Activated T-helper 1 cell treated with anti-CD3 and anti-CD28 coated beads, Interleukin-12 subunit alpha, Interleukin-12 subunit beta, Interleukin-2, Interleukin-4 antibody, amounts not matched to agents 30 ng/mL and 10 ng/mL and 1 ng/mL, durations not matched to agents 14 hours and 24 hours and 36 hours (primary cell): ENCODE results near the gene LYL1. TPM values are rescaled to one million over a fixed set of nuclear protein-coding genes. Genes with fewer than 3 reads are reported as not detected.

Experiments
- DNase-seq: peaks from one replicate; pipeline ENCODE4 v3.0.0; 2021; ENCODE audit warnings: low spot score
- H3K27ac Mint-ChIP-seq: one replicate; pipeline ENCODE4 v1.8.0; 2021; ENCODE audit warnings: mild to moderate bottlenecking, mixed read lengths
- H3K27me3 Mint-ChIP-seq: one replicate; pipeline ENCODE4 v1.8.0; 2022; ENCODE audit warnings: mild to moderate bottlenecking, moderate library complexity, mixed read lengths; ENCODE audit not compliant: insufficient read depth
- H3K36me3 Mint-ChIP-seq: one replicate; pipeline ENCODE4 v1.8.0; 2021; ENCODE audit warnings: low read depth, mixed read lengths
- H3K4me1 Mint-ChIP-seq: one replicate; pipeline ENCODE4 v1.8.0; 2021; ENCODE audit warnings: low read depth, mixed read lengths
- H3K4me3 Mint-ChIP-seq: one replicate; pipeline ENCODE4 v1.8.0; 2021; ENCODE audit warnings: mild to moderate bottlenecking, moderate library complexity, mixed read lengths
- H3K9me3 Mint-ChIP-seq: one replicate; pipeline ENCODE4 v1.8.0; 2021; ENCODE audit warnings: mixed read lengths
- intact Hi-C: fragments of 100-400 bp; cut with micrococcal nuclease; formaldehyde crosslinking; loops from one replicate; pipeline ENCODE4 v1.15.1; 2024
- total RNA-seq: library from RNA; stranded (reverse); gene quantifications from 2 replicates; pipeline ENCODE4 v1.2.3, GENCODE V29; 2022

The LYL1 gene
- total RNA-seq, 1 donor from 2014 or later, result 2.5 TPM

DNA sequence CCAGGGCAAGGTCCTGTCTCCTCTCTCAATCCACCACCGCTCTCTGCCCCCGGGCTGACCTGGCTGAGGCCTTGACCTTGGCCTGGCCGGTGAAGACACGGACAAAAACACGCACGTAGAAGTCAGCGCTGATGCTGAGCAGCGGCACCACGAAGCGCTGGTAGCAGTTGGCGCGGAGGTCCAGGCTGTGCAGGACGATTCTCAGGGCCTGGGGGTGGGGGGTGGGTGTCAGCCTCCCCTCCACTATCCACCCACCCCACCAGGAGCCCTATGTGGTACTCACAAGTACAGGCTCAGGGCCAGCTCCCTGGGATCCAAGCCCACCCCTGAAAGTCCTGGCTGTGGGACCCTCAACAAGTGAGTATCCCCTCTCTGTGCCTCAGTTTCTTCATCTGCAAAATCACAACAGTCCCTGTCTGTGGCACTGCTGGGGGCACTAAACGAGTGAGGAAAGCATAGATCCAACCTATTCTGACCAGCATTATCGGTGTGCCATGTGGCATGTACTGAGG lies 7.5 kb upstream of the LYL1 start:
- peaks cover 14% of the 10 kb centered on the region for H3K36me3 Mint-ChIP-seq
- H3K4me3 Mint-ChIP-seq, result no peak overlapping the region
- intact Hi-C loops, result loop anchor here (10.0 kb wide), 1 partner anchor 375 kb away; the partner anchor contains the start of genes GET3 and TRIR
- no peak overlapping the region for H3K27ac Mint-ChIP-seq
- no peak for DNase-seq
- peaks cover 4% of the 10 kb centered on the region for H3K4me1 Mint-ChIP-seq
- H3K9me3 Mint-ChIP-seq, result no peaks in the 10 kb centered on the region
- no peaks in the 10 kb centered on the region for H3K27me3 Mint-ChIP-seq

DNA sequence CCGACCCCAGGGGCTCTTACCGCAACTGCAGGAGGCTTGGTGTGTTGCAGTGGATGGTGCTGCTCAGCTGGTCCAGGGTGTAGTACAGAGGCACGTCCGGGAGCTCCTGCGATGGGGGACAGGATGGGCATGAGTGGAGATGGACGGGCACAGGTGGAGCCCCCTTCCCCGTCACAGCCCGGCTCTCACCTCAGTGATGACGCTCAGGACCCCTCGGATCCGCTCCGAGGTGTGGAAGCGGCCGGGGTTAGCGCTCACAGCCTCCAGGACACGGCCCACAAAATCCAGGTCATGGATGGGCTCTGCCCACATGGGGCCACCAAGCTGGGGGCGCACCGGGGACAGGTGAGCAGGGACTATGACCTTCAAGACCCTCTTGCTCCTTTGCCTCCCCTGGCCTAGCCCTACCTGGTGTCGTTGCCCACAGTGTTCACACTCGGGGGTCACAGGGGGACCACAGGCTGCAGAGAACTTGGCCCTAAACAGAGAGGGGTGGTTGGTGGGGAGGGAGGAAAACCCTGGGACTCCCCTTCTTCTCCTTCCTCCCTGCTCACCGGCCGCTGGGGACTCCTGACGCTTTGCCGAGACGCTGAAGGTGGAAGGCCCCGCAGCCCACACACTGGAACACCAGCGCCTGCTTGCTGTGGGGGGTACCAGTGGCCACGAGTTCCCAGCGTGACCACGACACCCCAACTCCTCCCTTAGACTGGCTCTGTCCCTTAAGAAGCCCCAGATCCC lies 6.9 kb upstream of the LYL1 start:
- Mint-ChIP-seq H3K4me3 (no peak overlapping the region), H3K4me1 (peaks cover 6% of the 10 kb centered on the region), H3K27me3 (no peaks in the 10 kb centered on the region), H3K27ac (no peak overlapping the region), H3K9me3 (no peaks in the 10 kb centered on the region), H3K36me3 (peaks cover 17% of the 10 kb centered on the region)
- DNase-seq, result no peak
- intact Hi-C loops, result loop anchor here (10.0 kb wide), 1 partner anchor 375 kb away; the partner anchor contains the start of genes GET3 and TRIR

DNA sequence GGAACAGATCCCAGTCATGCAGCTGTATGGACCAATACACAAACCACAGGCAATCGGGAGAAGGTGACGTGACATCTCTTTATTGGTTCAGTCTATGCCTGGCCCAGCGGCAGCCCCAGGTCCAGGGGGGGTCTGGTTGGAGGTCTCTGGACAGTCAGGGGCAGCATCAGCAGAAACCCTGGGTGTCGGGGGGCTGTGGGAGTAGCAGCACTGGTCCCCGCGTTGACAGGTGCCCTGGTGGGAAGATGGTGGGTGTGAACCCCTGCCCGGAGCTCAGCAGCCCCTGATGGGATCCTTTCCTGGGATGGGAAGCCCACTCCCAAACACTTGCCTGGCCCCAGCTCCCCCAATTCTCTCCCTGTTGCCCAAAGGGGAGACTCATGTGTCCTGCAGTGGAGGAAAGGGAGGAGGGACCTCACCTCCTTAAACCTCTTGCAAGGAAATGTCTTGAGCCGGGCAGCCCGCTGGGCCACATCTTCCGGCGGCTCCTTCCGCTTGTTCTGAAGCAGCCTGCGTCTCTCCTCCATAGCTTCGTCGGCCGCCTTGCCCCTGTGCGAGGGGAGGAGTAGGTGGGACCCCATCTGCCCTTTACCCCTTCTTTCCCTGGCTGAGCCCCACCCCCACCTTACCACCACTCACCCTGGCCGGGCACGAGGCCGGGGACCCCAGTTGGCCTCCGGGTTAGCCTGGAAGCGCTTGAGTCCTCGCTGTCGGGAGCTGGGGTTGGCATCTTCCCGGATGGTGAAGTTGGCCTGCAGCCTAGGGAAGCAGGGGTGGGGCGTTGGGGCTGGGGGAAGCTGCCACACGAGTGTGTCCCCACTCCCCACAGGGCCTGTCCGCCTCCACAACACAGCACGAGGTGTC lies 2.4 kb upstream of the LYL1 start:
- Mint-ChIP-seq H3K27me3 (no peaks in the 10 kb centered on the region), H3K4me1 (peaks cover 12% of the 10 kb centered on the region), H3K9me3 (no peaks in the 10 kb centered on the region), H3K4me3 (peak overlapping the region; percentile 93), H3K27ac (peak overlapping the region; percentile 91), H3K36me3 (peaks cover 13% of the 10 kb centered on the region)
- DNase-seq, result no peak
- intact Hi-C loops, result loop anchor here (1.0 kb wide), 1 partner anchor 11 kb away; the partner anchor contains the start of gene TRMT1

DNA sequence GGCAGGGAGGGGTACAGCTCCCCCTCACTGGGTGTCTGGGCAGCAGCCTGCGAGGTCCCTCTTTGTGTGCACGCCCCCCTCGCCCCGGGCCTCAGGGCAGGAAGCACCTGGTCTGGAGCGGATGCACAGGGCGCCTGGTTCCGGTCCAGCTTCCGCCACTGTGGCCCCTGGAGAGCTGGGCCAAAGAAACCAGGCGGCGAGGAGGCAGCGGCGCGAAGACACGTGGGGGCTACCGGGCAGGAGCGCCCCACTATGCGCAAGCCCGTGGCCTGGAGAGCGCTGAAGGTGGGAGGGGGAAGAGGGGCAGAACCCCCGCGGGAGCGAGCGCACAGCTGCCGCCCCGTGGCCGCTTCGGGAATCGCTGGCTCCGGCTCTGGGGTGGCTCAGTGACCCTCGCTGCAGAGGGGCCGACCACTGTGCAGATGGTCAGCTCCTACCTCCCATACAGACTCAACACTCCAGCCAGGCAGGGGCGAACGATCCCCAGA lies 1.7 kb upstream of the LYL1 start:
- Mint-ChIP-seq H3K36me3 (peaks cover 12% of the 10 kb centered on the region), H3K4me3 (peak overlapping the region; percentile 93)

DNA sequence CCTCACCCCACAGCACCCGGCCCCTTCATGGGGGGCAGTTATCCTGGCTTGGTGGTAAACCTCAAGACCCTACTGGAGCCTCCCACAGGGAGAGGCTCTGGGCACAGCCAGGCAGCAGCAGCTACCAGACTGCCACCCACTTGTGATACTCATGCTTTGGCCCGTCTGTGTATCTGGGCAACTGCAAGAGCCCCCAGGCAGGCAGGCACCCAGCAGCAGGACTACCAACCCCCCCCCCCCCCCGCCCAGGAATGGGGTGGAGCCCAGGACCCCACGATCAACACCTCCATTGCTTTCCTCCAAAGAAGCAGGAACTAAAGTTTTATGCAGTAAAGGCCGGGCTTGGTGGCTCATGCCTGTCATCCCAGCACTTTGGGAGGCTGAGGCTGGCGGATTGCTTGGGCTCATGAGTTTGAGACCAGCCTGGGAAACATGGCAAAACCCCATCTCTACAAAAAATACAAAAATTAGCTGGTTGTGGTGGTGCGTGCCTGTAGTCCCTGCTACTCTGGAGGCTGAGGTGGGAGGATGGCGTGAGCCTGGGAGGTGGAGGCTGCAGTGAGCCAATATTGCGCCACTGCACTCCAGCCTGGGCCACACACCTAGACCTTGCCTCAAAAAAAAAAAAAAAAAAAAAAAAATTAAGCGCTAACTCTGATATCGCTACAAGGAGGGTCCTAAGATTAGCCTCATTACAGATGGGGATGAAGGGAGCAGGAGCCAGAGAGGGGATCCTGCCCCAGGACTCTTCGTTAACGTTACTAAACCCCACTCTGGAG lies 1.1 kb upstream of the LYL1 start:
- Mint-ChIP-seq H3K4me3 (peak overlapping the region; percentile 93), H3K36me3 (peaks cover 12% of the 10 kb centered on the region), H3K9me3 (no peaks in the 10 kb centered on the region), H3K27ac (no peak overlapping the region), H3K4me1 (peaks cover 17% of the 10 kb centered on the region), H3K27me3 (peaks cover 2% of the 10 kb centered on the region)
- intact Hi-C loops, result loop anchor here (1.0 kb wide), 1 partner anchor 13 kb away; the partner anchor contains the start of gene TRMT1
- no peak for DNase-seq

More for the DNA sequence above, 1.7 kb upstream of the LYL1 start:
- intact Hi-C loops, result loop anchor here (1.0 kb wide), 1 partner anchor 12 kb away; the partner anchor contains the start of gene TRMT1
- Mint-ChIP-seq H3K27me3 (no peaks in the 10 kb centered on the region), H3K4me1 (peaks cover 17% of the 10 kb centered on the region), H3K27ac (peak overlapping the region; percentile 91), H3K9me3 (no peaks in the 10 kb centered on the region)
- DNase-seq, result peak; percentile 62

DNA sequence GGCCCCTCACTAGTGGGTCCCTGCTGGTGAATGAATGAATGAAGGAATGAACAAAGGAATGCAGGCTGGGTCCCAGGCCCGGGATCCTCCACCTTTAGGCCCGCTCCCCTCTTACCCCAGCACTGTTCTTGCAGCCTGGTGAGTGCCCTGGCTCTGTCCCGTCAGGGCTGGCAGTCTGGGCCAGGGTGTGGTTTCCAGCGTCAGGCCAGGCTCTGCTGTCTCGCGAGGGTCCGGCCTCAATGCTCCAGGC lies 317 bp downstream of the LYL1 start:
- H3K4me3 Mint-ChIP-seq, result peak overlapping the region; percentile 67

DNA sequence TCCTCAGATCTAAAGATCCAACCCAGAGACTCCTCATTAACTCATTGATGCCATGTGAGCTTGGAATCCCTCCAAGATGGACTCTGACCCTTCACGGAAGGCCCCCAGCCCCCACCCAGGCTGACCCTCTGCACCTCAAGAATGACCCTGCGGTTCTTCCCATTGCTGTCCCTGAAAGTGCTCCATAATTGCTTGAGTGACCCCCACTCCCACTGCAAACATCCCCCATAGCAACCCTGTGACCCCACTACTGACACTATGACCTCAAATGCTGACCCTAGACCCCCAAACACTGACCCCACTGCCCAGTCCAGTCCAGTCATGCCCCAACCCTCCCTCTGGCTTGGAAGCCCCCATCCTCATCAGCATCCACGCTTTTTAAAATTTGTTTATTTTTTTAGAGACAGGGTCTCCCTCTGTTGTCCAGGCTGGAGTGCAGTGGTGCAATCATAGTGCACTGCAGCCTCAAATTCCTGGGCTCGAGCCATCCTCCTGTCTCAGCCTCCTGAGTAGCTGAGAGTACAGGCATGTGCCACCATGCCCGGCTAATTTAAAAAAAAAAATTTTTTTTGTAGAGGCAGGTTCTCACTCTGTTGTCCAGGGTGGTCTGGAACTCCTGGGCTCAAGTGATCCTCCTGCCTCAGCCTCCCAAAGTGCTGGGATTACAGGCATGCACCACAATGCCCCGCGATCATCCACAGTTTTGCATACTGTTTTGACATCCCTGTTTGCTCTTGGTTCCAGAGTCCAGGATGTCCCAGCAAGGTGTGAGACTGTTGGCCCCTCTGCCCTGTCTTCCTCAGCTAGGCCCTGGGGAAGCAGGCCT lies 855 bp downstream of the LYL1 start:
- DNase-seq, result no peak
- Mint-ChIP-seq H3K27me3 (peaks cover 12% of the 10 kb centered on the region), H3K9me3 (no peaks in the 10 kb centered on the region), H3K4me3 (peak overlapping the region; percentile 67), H3K4me1 (peaks cover 21% of the 10 kb centered on the region), H3K27ac (peak overlapping the region; percentile 63), H3K36me3 (peaks cover 8% of the 10 kb centered on the region)
- intact Hi-C loops, result no loop called here

More for the DNA sequence above, 317 bp downstream of the LYL1 start:
- peaks cover 7% of the 10 kb centered on the region for H3K27me3 Mint-ChIP-seq
- no peaks in the 10 kb centered on the region for H3K9me3 Mint-ChIP-seq
- no peak for DNase-seq
- H3K27ac Mint-ChIP-seq, result peak overlapping the region; percentile 63
- intact Hi-C loops, result no loop called here
- H3K4me1 Mint-ChIP-seq, result peaks cover 17% of the 10 kb centered on the region
- H3K36me3 Mint-ChIP-seq, result peaks cover 8% of the 10 kb centered on the region

DNA sequence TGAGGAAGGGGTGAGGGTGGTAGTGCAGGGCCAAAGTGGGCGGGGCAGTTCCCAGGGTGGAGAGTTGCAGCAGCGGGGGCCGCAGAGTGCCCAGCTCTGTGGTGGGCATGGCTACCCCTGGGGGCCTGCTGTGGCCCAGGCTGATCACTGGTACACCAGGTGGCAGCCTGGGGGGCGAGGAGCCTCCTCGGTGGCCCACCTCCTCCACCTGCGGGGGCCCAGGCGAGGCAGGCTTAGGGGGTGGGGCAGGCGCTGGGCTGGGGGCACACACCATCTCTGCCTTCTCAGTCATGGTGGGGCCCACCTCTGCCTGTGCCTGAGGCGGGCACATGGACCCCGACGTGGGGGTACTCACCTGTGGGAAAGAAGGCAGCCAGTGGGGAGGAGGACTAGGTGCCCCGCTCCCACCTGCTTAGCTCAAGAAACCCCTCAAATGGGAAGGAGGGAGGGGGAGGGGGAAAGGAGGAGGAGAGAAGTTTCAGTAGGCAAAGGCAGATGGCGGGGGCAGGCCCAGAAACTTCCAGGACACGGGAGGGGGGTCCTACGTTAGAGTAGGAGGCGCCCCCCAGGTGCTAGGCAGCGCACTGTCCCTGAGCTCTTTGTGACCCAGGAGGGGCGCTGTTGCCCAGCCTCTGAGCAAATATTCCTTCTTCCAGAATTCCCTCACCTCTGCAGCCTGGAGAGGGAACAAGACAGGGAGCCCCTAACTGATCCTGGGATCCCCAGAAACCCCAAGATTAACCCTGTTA lies 1.6 kb downstream of the LYL1 start:
- DNase-seq, result no peak
- Mint-ChIP-seq H3K9me3 (no peaks in the 10 kb centered on the region), H3K27me3 (peaks cover 15% of the 10 kb centered on the region), H3K27ac (no peak overlapping the region), H3K36me3 (peaks cover 9% of the 10 kb centered on the region), H3K4me3 (peak overlapping the region; percentile 66), H3K4me1 (peaks cover 25% of the 10 kb centered on the region)
- intact Hi-C loops, result loop anchor here (1.0 kb wide), 2 partner anchors 15 to 31 kb away; partner anchors contain the start of gene TRMT1

DNA sequence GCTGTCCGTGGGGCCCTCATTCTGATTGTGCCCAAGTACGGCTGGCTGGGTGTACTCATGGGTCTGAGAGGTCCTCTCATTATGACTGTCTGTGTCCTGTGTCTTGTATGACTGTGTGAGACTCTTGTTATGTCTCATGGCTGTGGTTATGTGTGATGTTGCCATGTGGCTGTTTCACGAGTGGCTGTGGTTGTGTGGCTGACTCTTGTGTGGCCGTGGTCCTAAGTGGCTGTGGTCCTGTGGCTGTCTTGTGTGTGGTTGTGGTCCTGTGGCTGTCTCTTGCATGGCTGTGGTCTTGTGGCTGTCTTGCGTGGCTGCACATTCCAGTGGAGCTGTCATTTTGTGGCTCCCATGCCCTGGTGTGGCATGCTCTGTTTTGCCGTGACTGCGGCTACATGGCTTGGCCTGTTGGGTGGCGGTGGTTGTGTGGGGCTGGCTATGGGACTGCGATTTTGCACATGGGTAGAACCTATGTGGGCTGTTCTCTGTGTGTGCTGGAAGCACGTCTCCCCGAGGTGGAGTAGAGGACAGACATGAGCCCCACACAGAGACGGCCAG lies 2.5 kb downstream of the LYL1 start:
- H3K36me3 Mint-ChIP-seq, result peaks cover 9% of the 10 kb centered on the region
- H3K9me3 Mint-ChIP-seq, result no peaks in the 10 kb centered on the region
- DNase-seq, result peak; percentile 72
- H3K27ac Mint-ChIP-seq, result peak overlapping the region; percentile 95
- peaks cover 16% of the 10 kb centered on the region for H3K27me3 Mint-ChIP-seq
- H3K4me3 Mint-ChIP-seq, result peak overlapping the region; percentile 68
- H3K4me1 Mint-ChIP-seq, result peaks cover 29% of the 10 kb centered on the region
- intact Hi-C loops, result loop anchor here (1.0 kb wide), 2 partner anchors 16 to 32 kb away; partner anchors contain the start of gene TRMT1

DNA sequence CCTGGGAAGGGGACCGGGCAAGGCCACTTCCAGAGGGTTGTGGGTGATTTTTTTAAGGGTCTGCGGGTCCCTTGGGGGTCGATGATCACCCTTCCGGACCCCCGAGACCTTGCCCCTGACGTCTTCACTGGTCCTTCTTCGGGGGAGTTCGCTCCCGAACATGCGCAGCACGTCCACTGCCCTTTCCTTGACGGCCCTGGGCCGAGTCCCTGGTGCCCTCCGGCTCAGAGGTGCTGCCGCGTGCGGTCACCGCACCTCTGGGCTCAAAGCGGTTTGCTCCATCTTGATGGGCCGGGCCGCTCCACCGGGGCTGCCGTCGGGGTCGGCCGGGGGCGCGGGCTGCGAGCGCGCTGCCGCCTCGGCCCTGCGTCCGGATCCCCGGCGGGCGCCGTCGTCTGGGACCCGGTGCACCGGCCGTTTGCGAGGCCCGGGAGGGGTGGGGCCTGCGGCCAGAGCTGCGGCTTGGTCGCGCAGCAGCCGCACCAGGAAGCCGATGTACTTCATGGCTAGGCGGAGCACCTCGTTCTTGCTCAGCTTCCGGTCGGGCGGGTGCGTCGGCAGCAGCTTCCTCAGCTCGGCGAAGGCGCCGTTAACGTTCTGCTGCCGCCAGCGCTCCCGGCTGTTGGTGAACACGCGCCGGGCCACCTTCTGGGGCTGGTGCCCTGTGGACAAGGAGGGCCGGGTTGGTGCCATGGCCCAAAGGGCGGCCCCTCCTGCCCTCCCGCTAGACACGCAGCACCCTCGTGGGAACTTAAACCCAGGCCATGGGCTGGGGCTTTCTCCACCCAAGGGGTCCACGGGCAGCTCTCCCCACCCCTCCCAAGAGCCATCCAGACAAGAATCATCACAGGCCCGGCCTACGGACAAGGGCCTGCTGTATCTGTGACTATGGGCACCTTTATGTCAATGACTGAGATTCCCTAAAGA lies 3.3 kb downstream of the LYL1 start:
- Mint-ChIP-seq H3K9me3 (no peaks in the 10 kb centered on the region), H3K4me1 (peaks cover 21% of the 10 kb centered on the region), H3K27ac (peak overlapping the region; percentile 95), H3K4me3 (peak overlapping the region; percentile 76), H3K36me3 (peaks cover 6% of the 10 kb centered on the region), H3K27me3 (peaks cover 19% of the 10 kb centered on the region)
- peak; percentile 76 for DNase-seq
- intact Hi-C loops, result loop anchor here (5.0 kb wide), 1 partner anchor 262 kb away; the partner anchor contains the start of gene MAST1
